GM18858 (cell line): Measurements from ENCODE around the gene CENPM.

Experiments used
- ATAC-seq: cut with Tn5 transposase; IDR thresholded peaks from one replicate; pipeline ENCODE4 v1.9.1; 2021; ENCODE audit not compliant: unreplicated experiment

CENPM gene

GRCh38 chr22:41900652-41901312 is 46.2 kb downstream of the CENPM start:
- ATAC-seq: no peak

GRCh38 chr22:41899992-41900651 is 46.8 kb downstream of the CENPM start:
- no peak for ATAC-seq

GRCh38 chr22:41899110-41899509 is 47.8 kb downstream of the CENPM start:
- no peak for ATAC-seq

GRCh38 chr22:41898645-41899044 is 48.3 kb downstream of the CENPM start:
- ATAC-seq: no peak

GRCh38 chr22:41893591-41894375 is 53.2 kb downstream of the CENPM start:
- ATAC-seq: no peak

- ATAC-seq: no peak
Observed at GRCh38 chr22:41892721-41893120, 54.2 kb downstream of the CENPM start.

- ATAC-seq: no peak
Observed at GRCh38 chr22:41891407-41891806, 55.5 kb downstream of the CENPM start.
